GM23338 (cell line): ENCODE measurements around the gene BMS1. TPM values are rescaled to one million over a fixed set of nuclear protein-coding genes. Genes with fewer than 3 reads are reported as not detected.

Experiments used
- ATAC-seq: fragments of 200-7000 bp; cut with Tn5 transposase; 3 replicates; pipeline ENCODE4 v1.9.1; 2020
- DNase-seq: peaks from one replicate; pipeline ENCODE4 v3.0.0-alpha.2; 2015; ENCODE audit warnings: low spot score
- H2AFZ ChIP-seq: fragments of 200-600 bp; sonication (generic); 2 replicates; pipeline ENCODE4 v1.8.0; 2016; ENCODE audit warnings: antibody characterized with exemption, mild to moderate bottlenecking, moderate library complexity
- H3F3A ChIP-seq: fragments of 200-600 bp; sonication (generic); replicated peaks from 2 replicates; pipeline ENCODE4 v1.8.0; 2017; ENCODE audit warnings: antibody characterized with exemption, mixed run types, low read depth
- H3K27ac ChIP-seq: fragments of 200-600 bp; sonication (generic); 2 replicates; pipeline ENCODE4 v1.6.1; 2016; ENCODE audit warnings: low read depth
- H3K27me3 ChIP-seq: fragments of 200-600 bp; sonication (generic); 2 replicates; pipeline ENCODE4 v1.8.0; 2016; ENCODE audit warnings: mild to moderate bottlenecking, mixed run types, moderate library complexity; ENCODE audit not compliant: insufficient read depth
- H3K36me3 ChIP-seq: fragments of 200-600 bp; sonication (generic); 2 replicates; pipeline ENCODE4 v1.8.0; 2016; ENCODE audit warnings: mild to moderate bottlenecking; ENCODE audit not compliant: insufficient read depth
- H3K4me1 ChIP-seq: fragments of 200-600 bp; sonication (generic); 2 replicates; pipeline ENCODE4 v1.8.0; 2016; ENCODE audit warnings: mild to moderate bottlenecking, moderate library complexity; ENCODE audit not compliant: insufficient read depth
- H3K4me2 ChIP-seq: fragments of 200-600 bp; sonication (generic); 2 replicates; pipeline ENCODE4 v1.7.1; 2017; ENCODE audit warnings: mixed run types
- H3K4me3 ChIP-seq: fragments of 200-600 bp; sonication (generic); 2 replicates; pipeline ENCODE4 v1.6.1; 2016; ENCODE audit warnings: mixed run types
- H3K79me2 ChIP-seq: fragments of 200-600 bp; sonication (generic); replicated peaks from 2 replicates; pipeline ENCODE4 v1.8.0; 2017; ENCODE audit warnings: mild to moderate bottlenecking; ENCODE audit not compliant: insufficient read depth
- H3K9me2 ChIP-seq: fragments of 200-600 bp; sonication (generic); 2 replicates; pipeline ENCODE4 v1.8.0; 2017; ENCODE audit not compliant: insufficient read depth
- H4K20me1 ChIP-seq: fragments of 200-600 bp; sonication (generic); replicated peaks from 2 replicates; pipeline ENCODE4 v1.8.0; 2017; ENCODE audit warnings: mild to moderate bottlenecking; ENCODE audit not compliant: insufficient read depth
- H3K27ac Mint-ChIP-seq: 2 replicates; pipeline ENCODE4 v1.8.0; 2020; ENCODE audit warnings: inconsistent platforms, mild to moderate bottlenecking, moderate library complexity, mixed read lengths
- H3K27me3 Mint-ChIP-seq: 3 replicates; pipeline ENCODE4 v1.8.0; 2022; ENCODE audit warnings: low read depth, mild to moderate bottlenecking, moderate library complexity, mixed read lengths, inconsistent platforms; ENCODE audit not compliant: insufficient read depth, poor library complexity
- H3K36me3 Mint-ChIP-seq: 3 replicates; pipeline ENCODE4 v1.8.0; 2021; ENCODE audit warnings: low read depth, mild to moderate bottlenecking, inconsistent platforms, moderate library complexity, mixed read lengths
- H3K4me1 Mint-ChIP-seq: 3 replicates; pipeline ENCODE4 v1.8.0; 2020; ENCODE audit warnings: mild to moderate bottlenecking, inconsistent platforms, mixed read lengths
- H3K4me3 Mint-ChIP-seq: 3 replicates; pipeline ENCODE4 v1.8.0; 2021; ENCODE audit warnings: moderate library complexity, mild to moderate bottlenecking, inconsistent platforms, mixed read lengths
- H3K9me3 Mint-ChIP-seq: 3 replicates; pipeline ENCODE4 v1.8.0; 2020; ENCODE audit warnings: moderate library complexity, mild to moderate bottlenecking, inconsistent platforms, mixed read lengths
- CREB1 ChIP-seq: fragments of 250-450 bp; sonication (Bioruptor Pico); IDR thresholded peaks from 2 replicates; pipeline ENCODE4 v1.5.0; 2020; ENCODE audit warnings: low read depth, mild to moderate bottlenecking, moderate library complexity
- CTCF ChIP-seq, 2 experiments: fragments of 200-600 bp in 1 of 2; sonication (generic) in 1 of 2; conservative IDR thresholded peaks; 2 replicates each; pipeline versions ENCODE4 v1.5.1 to v1.6.1; 2016 to 2017; ENCODE audit warnings: antibody characterized with exemption in 2 of 2, low read depth in 2 of 2, mild to moderate bottlenecking in 2 of 2, moderate library complexity in 1 of 2
- ETS1 ChIP-seq: IDR thresholded peaks from 2 replicates; pipeline ENCODE4 v1.6.1; 2016; ENCODE audit warnings: antibody characterized with exemption
- EZH2 ChIP-seq: fragments of 200-600 bp; sonication (generic); IDR thresholded peaks from one replicate; pipeline ENCODE4 v1.8.0; 2017; ENCODE audit warnings: antibody characterized with exemption, mild to moderate bottlenecking, low read depth; ENCODE audit not compliant: unreplicated experiment
- JUNB ChIP-seq: IDR thresholded peaks from one replicate; pipeline ENCODE4 v1.6.1; 2016; ENCODE audit warnings: antibody characterized with exemption; ENCODE audit not compliant: unreplicated experiment
- STAT1 ChIP-seq: IDR thresholded peaks from one replicate; pipeline ENCODE4 v1.6.1; 2016; ENCODE audit warnings: antibody characterized with exemption; ENCODE audit not compliant: unreplicated experiment
- ZNF114 ChIP-seq: fragments of 250-450 bp; sonication (Bioruptor Pico); IDR thresholded peaks from 2 replicates; pipeline ENCODE4 v1.5.0; 2020; ENCODE audit warnings: mild to moderate bottlenecking, moderate library complexity
- ZNF331 ChIP-seq: fragments of 250-450 bp; sonication (Bioruptor Pico); IDR thresholded peaks from 2 replicates; pipeline ENCODE4 v1.5.0; 2020; ENCODE audit warnings: low read depth, mild to moderate bottlenecking, moderate library complexity
- polyA plus RNA-seq: library from polyadenylated mRNA; unstranded; fragments of >200 nt; fragmentation: Nextera tagmentation; extraction: Ambion mirVana; gene quantifications from 2 replicates; pipeline ENCODE4 v1.2.1, GENCODE V29; 2016
- total RNA-seq: library from RNA; depleted of rRNA; stranded (reverse); fragments of >200 nt; shearing (Covaris generic); gene quantifications from 2 replicates; pipeline ENCODE4 v1.2.3, GENCODE V29; 2014

The BMS1 gene
- total and polyA plus RNA-seq, 2 experiments from 2014 or later: 26.4 to 37.7 TPM

- TF ChIP-seq CTCF (conservative IDR thresholded peaks at IDR 0.05; ENCODE audit: low read depth in 2 of 2) (peak; percentile 39 to 58; a peak in 3 of 4 replicates), EZH2 (no peak)
Measured at GRCh38 chr10:42864575-42864974, 82.0 kb downstream of the BMS1 start (continued).

GRCh38 chr10:42865716-42866114 lies 83.1 kb downstream of the BMS1 start:
- H3K27me3 ChIP-seq: peaks cover 18% of the 10 kb centered on the region
- no peaks in the 10 kb centered on the region; the same call in 2 of the 3 replicates for H3K36me3 Mint-ChIP-seq
- H3K27me3 Mint-ChIP-seq: peaks cover 20% of the 10 kb centered on the region
- H3K4me1 Mint-ChIP-seq: peaks cover 22% of the 10 kb centered on the region
- H3K9me2 ChIP-seq: no peaks in the 10 kb centered on the region
- no peak overlapping the region for H3K27ac ChIP-seq
- peaks cover 4% of the 10 kb centered on the region; the same call in 1 of the 2 replicates for H3K4me1 ChIP-seq
- H3K4me3 ChIP-seq: peak overlapping the region; percentile 52
- no peaks in the 10 kb centered on the region for H3K36me3 ChIP-seq
- no peak for TF ChIP-seq ETS1
- no peak for TF ChIP-seq ZNF114 (CRISPR knock-in tag)
- no peak for TF ChIP-seq ZNF331 (CRISPR knock-in tag)
- no peak for TF ChIP-seq EZH2
- no peak for TF ChIP-seq STAT1
- no peak for TF ChIP-seq CREB1
- no peak for TF ChIP-seq JUNB
- TF ChIP-seq CTCF (conservative IDR thresholded peaks at IDR 0.05; ENCODE audit: low read depth in 2 of 2): no peak
- H3K9me3 Mint-ChIP-seq: peaks cover 2% of the 10 kb centered on the region; the same call in 2 of the 3 replicates
- no peaks in the 10 kb centered on the region for H3F3A ChIP-seq
- no peaks in the 10 kb centered on the region for H4K20me1 ChIP-seq
- ATAC-seq (no peak), DNase-seq (peak; percentile 8)
- H3K4me2 ChIP-seq: peak overlapping the region; percentile 76
- no peak overlapping the region for H2AFZ ChIP-seq
- H3K79me2 ChIP-seq: no peaks in the 10 kb centered on the region
- H3K4me3 Mint-ChIP-seq: no peak overlapping the region
- no peak overlapping the region for H3K27ac Mint-ChIP-seq
